GM19238 (cell line): ENCODE results near the gene DAAM2.

Experiments
- DNase-seq: peaks from one replicate; pipeline ENCODE4 v3.0.0; 2011; ENCODE audit warnings: low spot score; ENCODE audit not compliant: insufficient read length

DAAM2 gene

GRCh38 chr6:39844866-39845265 is 52.7 kb downstream of the DAAM2 start:
- no peak for DNase-seq

- DNase-seq = no peak
Measured at GRCh38 chr6:39847221-39847620, 55.0 kb downstream of the DAAM2 start.

- DNase-seq = no peak
Measured at GRCh38 chr6:39848171-39848570, 56.0 kb downstream of the DAAM2 start.

GRCh38 chr6:39849228-39849627 is 57.1 kb downstream of the DAAM2 start:
- no peak for DNase-seq

- DNase-seq = no peak
Measured at GRCh38 chr6:39849764-39850163, 57.6 kb downstream of the DAAM2 start.

GRCh38 chr6:39850736-39851297 is 58.6 kb downstream of the DAAM2 start:
- no peak for DNase-seq

- DNase-seq = no peak
Measured at GRCh38 chr6:39851331-39851730, 59.2 kb downstream of the DAAM2 start.

GRCh38 chr6:39852324-39852723 is 60.1 kb downstream of the DAAM2 start:
- no peak for DNase-seq

- no peak for DNase-seq
Measured at GRCh38 chr6:39853604-39854003, 61.4 kb downstream of the DAAM2 start.

- DNase-seq = no peak
Measured at GRCh38 chr6:39855356-39855995, 63.3 kb downstream of the DAAM2 start.

GRCh38 chr6:39859025-39859424 is 66.8 kb downstream of the DAAM2 start:
- DNase-seq = no peak

GRCh38 chr6:39861663-39862062 is 69.5 kb downstream of the DAAM2 start:
- DNase-seq = no peak

- peak; percentile 41 for DNase-seq
Measured at GRCh38 chr6:39865011-39865888, 73.1 kb downstream of the DAAM2 start.

GRCh38 chr6:39867592-39867991 is 75.4 kb downstream of the DAAM2 start:
- no peak for DNase-seq

- no peak for DNase-seq
Measured at GRCh38 chr6:39870950-39871349, 78.8 kb downstream of the DAAM2 start.

GRCh38 chr6:39873439-39873838 is 81.3 kb downstream of the DAAM2 start:
- DNase-seq = no peak

GRCh38 chr6:39876111-39876510 is 83.9 kb downstream of the DAAM2 start:
- no peak for DNase-seq

- no peak for DNase-seq
Measured at GRCh38 chr6:39876826-39877225, 84.7 kb downstream of the DAAM2 start.

GRCh38 chr6:39879535-39879934 is 87.4 kb downstream of the DAAM2 start:
- no peak for DNase-seq

- DNase-seq = no peak
Measured at GRCh38 chr6:39880594-39880993, 88.4 kb downstream of the DAAM2 start.

GRCh38 chr6:39881851-39882530 is 89.8 kb downstream of the DAAM2 start:
- no peak for DNase-seq

- no peak for DNase-seq
Measured at GRCh38 chr6:39882531-39882899, 90.3 kb downstream of the DAAM2 start.
